22Rv1 (cell line): Measurements from ENCODE around the gene UNC5A.

Experiments
- H3K27ac ChIP-seq: fragments of 450-650 bp; 2 replicates; pipeline ENCODE4 v1.5.1; 2017
- ZFX ChIP-seq: fragments of 450-650 bp; IDR thresholded peaks from 2 replicates; pipeline ENCODE4 v1.6.1; 2017; ENCODE audit warnings: antibody characterized with exemption, borderline replicate concordance
- TF ChIP-seq, protein P1 (sequence below): fragments of 450-650 bp; IDR thresholded peaks from 2 replicates; pipeline ENCODE4 v1.5.1; 2017; ENCODE audit warnings: mild to moderate bottlenecking

Gene UNC5A

DNA sequence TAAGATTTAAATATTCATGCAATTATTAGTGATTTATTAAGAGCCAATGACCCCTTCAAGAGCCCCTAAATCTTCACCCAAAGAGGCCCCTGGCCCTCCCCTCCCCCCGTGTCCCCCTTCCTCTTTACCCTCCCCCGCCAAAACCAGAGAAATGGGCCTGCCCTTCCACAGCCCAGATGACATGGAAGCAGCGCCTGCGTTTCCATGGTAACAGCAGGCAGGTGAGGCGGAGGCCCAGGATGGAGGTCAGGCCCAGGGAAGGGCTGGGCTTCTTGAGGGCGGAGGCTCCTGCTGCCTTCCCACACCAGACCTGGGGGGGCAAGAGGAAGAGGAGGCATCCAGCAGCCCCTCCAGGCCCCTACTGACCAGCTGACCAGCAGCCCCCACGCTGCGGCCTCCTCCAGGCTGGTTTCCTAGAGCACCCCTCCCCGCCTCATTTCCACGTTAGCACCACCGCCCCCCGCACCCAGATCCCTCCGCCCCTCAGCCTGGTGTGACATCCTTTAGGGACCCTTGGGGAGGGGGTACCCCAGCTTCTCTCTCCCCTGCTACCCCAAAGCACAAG is 37.4 kb downstream of the UNC5A start:
- H3K27ac ChIP-seq: no peak overlapping the region
- TF ChIP-seq, protein P1, sequence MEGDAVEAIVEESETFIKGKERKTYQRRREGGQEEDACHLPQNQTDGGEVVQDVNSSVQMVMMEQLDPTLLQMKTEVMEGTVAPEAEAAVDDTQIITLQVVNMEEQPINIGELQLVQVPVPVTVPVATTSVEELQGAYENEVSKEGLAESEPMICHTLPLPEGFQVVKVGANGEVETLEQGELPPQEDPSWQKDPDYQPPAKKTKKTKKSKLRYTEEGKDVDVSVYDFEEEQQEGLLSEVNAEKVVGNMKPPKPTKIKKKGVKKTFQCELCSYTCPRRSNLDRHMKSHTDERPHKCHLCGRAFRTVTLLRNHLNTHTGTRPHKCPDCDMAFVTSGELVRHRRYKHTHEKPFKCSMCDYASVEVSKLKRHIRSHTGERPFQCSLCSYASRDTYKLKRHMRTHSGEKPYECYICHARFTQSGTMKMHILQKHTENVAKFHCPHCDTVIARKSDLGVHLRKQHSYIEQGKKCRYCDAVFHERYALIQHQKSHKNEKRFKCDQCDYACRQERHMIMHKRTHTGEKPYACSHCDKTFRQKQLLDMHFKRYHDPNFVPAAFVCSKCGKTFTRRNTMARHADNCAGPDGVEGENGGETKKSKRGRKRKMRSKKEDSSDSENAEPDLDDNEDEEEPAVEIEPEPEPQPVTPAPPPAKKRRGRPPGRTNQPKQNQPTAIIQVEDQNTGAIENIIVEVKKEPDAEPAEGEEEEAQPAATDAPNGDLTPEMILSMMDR: no peak
- TF ChIP-seq ZFX: no peak

DNA sequence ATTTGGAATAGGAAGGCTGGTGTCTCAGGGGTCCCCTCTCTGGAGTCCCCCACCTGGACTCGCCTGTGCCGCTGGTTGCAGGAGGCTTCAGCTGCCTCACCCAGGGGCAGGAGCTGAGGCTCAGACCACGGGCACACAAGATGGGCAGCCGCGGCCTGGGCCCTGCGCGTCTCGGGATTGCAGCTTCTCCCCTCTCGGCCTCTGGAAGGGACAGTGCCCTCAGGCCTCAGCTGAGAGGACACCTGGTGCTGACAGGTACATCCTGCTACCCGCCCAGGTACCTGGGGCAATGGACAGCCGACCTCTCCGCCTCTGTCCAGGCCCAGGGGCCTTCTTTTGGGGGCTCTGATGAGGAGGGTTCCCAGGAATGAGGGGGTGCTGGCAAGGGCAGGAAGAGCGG is 38.3 kb downstream of the UNC5A start:
- no peak for TF ChIP-seq ZFX
- TF ChIP-seq, protein P1: no peak
- H3K27ac ChIP-seq: no peak overlapping the region

DNA sequence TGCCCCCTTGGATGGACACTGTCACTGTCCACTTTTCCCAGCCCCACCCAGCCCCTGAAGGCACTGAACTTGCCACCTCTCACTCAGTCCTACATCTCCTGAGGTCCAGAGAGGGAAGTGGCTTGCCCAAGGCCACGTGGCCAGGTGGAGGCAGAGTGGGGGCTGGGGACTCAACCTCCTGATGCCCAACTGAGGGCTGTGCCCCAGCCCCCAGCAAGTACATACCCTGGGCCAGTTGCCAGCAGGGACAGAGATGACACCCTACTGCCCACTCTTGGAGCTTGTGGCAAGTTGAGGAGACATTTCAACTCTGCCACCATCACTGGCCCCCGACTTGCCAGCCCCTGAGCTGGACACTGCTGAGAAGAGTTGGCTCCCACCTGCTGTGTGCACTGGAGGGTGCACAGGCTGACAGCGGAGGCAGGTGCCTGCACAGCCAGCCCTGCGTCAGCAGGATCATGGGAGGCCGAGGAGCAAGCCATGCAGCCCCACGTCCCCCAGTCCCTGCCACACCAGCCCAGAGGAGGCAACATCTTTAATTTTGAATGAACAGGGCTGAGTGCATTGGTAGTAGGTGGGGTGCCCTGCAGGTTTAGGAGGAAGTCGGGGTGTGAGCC is 39.4 kb downstream of the UNC5A start:
- TF ChIP-seq, protein P1: no peak
- no peak for TF ChIP-seq ZFX
- H3K27ac ChIP-seq: no peak overlapping the region

DNA sequence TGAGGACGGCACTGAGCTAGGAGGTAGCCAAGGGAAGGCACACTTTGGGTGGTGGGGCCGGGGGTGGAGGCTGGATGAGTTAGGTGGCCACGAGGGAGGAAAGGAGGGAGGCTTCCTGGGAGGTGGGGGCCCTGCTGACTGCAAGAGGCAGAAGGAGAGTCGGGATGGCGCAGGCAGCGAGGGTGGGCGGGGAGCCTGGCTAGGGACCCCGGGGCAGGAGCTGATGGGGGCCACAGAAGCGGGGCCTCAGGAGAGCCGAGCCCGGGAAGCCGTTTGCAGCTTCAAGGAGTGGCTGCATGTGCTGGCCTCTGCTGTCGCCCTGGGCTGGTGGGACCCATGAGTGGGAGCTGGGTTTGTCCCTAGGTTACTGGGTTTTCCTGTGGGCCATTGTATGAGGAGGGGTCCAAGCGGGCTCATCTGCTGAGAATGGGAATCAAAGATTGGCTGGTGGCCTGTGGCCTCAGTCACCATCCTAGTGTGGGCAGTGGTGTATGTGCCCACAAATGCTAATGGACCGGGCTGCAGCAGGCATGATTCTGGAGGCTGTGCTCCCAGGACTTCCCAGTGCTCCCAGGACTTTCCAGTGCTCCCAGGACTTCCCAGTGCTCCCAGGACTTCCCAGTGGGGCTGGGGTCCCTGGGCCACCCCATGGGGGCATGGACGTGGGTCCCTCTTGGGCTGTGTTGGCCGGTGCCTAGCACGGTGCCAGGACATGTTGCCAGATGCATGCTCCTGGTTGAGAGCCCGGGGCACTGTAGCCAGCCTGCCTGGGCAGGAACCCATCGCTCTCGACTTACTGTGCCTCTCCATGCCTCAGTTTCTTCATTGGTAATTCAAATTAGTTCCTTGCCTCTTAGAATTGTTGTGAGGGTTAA is 40.2 kb downstream of the UNC5A start:
- H3K27ac ChIP-seq: no peak overlapping the region
- TF ChIP-seq ZFX: no peak
- TF ChIP-seq, protein P1: no peak

DNA sequence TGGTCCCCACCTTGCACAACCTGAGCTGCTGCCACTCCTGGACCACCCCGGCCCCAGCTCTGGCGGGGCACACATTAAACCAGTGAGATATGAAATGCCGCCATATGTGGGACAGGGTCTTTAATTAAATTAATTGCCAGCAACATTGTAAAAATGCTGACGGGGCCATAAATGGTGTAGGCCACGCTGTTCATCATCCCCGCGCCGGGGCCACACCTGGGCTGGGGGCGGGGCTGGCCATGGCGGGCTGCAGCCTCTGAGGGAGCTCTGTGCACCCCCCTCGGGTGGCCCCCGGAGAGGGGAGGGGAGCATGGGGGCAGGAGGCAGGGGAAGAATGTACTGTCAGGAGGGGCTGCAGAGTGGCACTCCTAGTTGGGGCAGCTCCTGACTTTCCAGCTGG is 41.0 kb downstream of the UNC5A start:
- no peak for TF ChIP-seq ZFX
- TF ChIP-seq, protein P1: no peak
- H3K27ac ChIP-seq: no peak overlapping the region

DNA sequence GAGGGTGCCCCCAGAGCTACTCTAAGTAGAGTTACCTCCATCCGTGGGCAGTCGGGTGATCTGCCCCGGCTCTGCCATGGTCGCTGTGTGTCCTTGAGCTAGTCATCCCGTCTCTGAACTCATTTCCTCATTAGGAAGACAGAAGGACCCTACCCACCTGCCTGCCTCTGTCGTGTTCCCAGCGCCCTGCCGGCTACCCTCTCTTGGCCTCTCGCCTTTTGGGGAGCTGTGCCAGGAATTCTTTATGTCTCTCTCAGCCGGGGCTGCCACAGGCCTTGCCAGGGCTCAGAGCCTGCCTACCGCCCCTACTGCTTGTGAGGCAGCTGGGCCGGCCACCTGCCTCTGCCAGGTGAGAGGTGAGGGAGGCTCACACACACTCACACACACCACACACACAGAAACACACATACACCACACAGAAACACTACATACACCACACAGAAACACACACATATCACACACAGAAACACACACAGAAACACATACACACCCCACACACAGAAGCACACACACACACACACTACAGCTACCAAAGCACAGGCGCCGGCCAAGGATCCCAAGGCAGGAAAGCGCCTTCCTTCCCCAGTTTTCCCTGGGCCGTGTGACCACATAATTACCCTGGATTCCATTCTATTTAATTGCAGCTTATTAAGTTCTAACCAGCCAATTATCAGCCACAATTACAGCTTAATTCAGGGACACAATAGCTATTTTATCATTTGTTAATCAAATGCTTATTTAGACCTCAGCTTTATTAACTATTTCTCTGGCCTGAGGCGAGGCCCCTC is 41.7 kb downstream of the UNC5A start:
- no peak for TF ChIP-seq ZFX
- TF ChIP-seq, protein P1: no peak
- no peak overlapping the region for H3K27ac ChIP-seq
